ENCODE results near the gene DOCK4.

Gene DOCK4

GRCh38 chr7:111741811-111742240 lies 464.4 kb downstream of the DOCK4 start:
- no peak for DNase-seq

- no peak for DNase-seq
These were observed 465.3 kb downstream of the DOCK4 start for GRCh38 chr7:111740942-111741341.

GRCh38 chr7:111736552-111736874 lies 469.7 kb downstream of the DOCK4 start:
- no peak for DNase-seq

- no peak for DNase-seq
These were observed 470.3 kb downstream of the DOCK4 start for GRCh38 chr7:111735661-111736551.

GRCh38 chr7:111734954-111735660 lies 471.1 kb downstream of the DOCK4 start:
- no peak for DNase-seq

- no peak for DNase-seq
These were observed 473.3 kb downstream of the DOCK4 start for GRCh38 chr7:111732923-111733322.

- DNase-seq = no peak
These were observed 475.5 kb downstream of the DOCK4 start for GRCh38 chr7:111730476-111731300.

- no peak for DNase-seq
These were observed 476.1 kb downstream of the DOCK4 start for GRCh38 chr7:111730057-111730456.

GRCh38 chr7:111729483-111729882 lies 476.7 kb downstream of the DOCK4 start:
- no peak for DNase-seq

- DNase-seq = no peak
These were observed 477.6 kb downstream of the DOCK4 start for GRCh38 chr7:111728635-111728995.

GRCh38 chr7:111727905-111728634 lies 478.1 kb downstream of the DOCK4 start:
- DNase-seq = no peak

GRCh38 chr7:111718886-111719285 lies 487.3 kb downstream of the DOCK4 start:
- DNase-seq = no peak

- DNase-seq = no peak
These were observed 494.7 kb downstream of the DOCK4 start for GRCh38 chr7:111711426-111712065.

GRCh38 chr7:111710839-111711380 lies 495.3 kb downstream of the DOCK4 start:
- no peak for DNase-seq

GRCh38 chr7:111708072-111708471 lies 498.1 kb downstream of the DOCK4 start:
- DNase-seq = no peak

- DNase-seq = no peak
These were observed 500.4 kb downstream of the DOCK4 start for GRCh38 chr7:111705807-111706206.

GRCh38 chr7:111697771-111698170 lies 508.4 kb downstream of the DOCK4 start:
- DNase-seq = no peak

GRCh38 chr7:111694376-111694775 lies 511.8 kb downstream of the DOCK4 start:
- DNase-seq = no peak

- no peak for DNase-seq
These were observed 515.7 kb downstream of the DOCK4 start for GRCh38 chr7:111690364-111691111.

- no peak for DNase-seq
These were observed 520.9 kb downstream of the DOCK4 start for GRCh38 chr7:111685349-111685748.

All from right forelimb (tissue), 1 donor.